CD8-positive, alpha-beta memory T cell (primary cell): Measurements from ENCODE around the gene DCTN2. TPM values are rescaled to one million over a fixed set of nuclear protein-coding genes. Genes with fewer than 3 reads are reported as not detected.

Experiments used
- CTCF ChIA-PET: fragments of 350-600 bp; sonication (Branson Sonifier 250); formaldehyde crosslinking; loops from one replicate; lab custom pipeline; 2021; ENCODE audit warnings: antibody characterized with exemption; lab: Charles Lee
- POLR2A ChIA-PET: fragments of 350-600 bp; sonication (Branson Sonifier 250); formaldehyde crosslinking; loops from one replicate; lab custom pipeline; 2021; ENCODE audit warnings: antibody characterized with exemption; lab: Charles Lee
- DNase-seq, 5 donors: peaks; one replicate each; pipeline versions ENCODE4 v3.0.0 to v3.0.0-alpha.2; 2020 to 2022; ENCODE audit warnings: mixed read lengths in 1 of 5
- H3K27ac ChIP-seq: one replicate; pipeline ENCODE4 v1.7.0; 2013; ENCODE audit warnings: low read depth, mild to moderate bottlenecking, low read length, moderate library complexity
- H3K27me3 ChIP-seq: 2 replicates; pipeline ENCODE4 v1.7.0; 2013; ENCODE audit warnings: low read length, mild to moderate bottlenecking; ENCODE audit not compliant: insufficient read depth, poor library complexity, severe bottlenecking
- H3K36me3 ChIP-seq: 2 replicates; pipeline ENCODE4 v1.7.0; 2013; ENCODE audit warnings: mild to moderate bottlenecking, low read length, moderate library complexity; ENCODE audit not compliant: insufficient read depth
- H3K4me1 ChIP-seq: 2 replicates; pipeline ENCODE4 v1.7.0; 2013; ENCODE audit warnings: mild to moderate bottlenecking, low read length, moderate library complexity; ENCODE audit not compliant: insufficient read depth
- H3K4me3 ChIP-seq: 2 replicates; pipeline ENCODE4 v1.7.0; 2013; ENCODE audit warnings: mild to moderate bottlenecking, low read length
- H3K9me3 ChIP-seq: 2 replicates; pipeline ENCODE4 v1.7.0; 2013; ENCODE audit warnings: mild to moderate bottlenecking, low read length
- H3K27ac Mint-ChIP-seq, 8 donors: one replicate each; pipeline ENCODE4 v1.8.0; 2020 to 2021; ENCODE audit warnings: mixed read lengths in 8 of 8, mild to moderate bottlenecking in 6 of 8, inconsistent platforms in 3 of 8, moderate library complexity in 3 of 8
- H3K27me3 Mint-ChIP-seq, 2 donors: one replicate each; pipeline ENCODE4 v1.8.0; 2020 to 2021; ENCODE audit warnings: mixed read lengths in 2 of 2, mild to moderate bottlenecking in 1 of 2, moderate library complexity in 1 of 2
- H3K36me3 Mint-ChIP-seq, 3 donors: one replicate each; pipeline ENCODE4 v1.8.0; 2020 to 2021; ENCODE audit warnings: mixed read lengths in 3 of 3, inconsistent platforms in 1 of 3, mild to moderate bottlenecking in 1 of 3
- H3K4me1 Mint-ChIP-seq, 3 donors: one replicate each; pipeline ENCODE4 v1.8.0; 2020 to 2021; ENCODE audit warnings: mixed read lengths in 3 of 3, inconsistent platforms in 1 of 3, mild to moderate bottlenecking in 1 of 3
- H3K4me3 Mint-ChIP-seq, 7 donors: one replicate each; pipeline ENCODE4 v1.8.0; 2020 to 2021; ENCODE audit warnings: mixed read lengths in 7 of 7, mild to moderate bottlenecking in 6 of 7, moderate library complexity in 4 of 7, inconsistent platforms in 2 of 7
- H3K9me3 Mint-ChIP-seq, 5 donors: one replicate each; pipeline ENCODE4 v1.8.0; 2020 to 2022; ENCODE audit warnings: mixed read lengths in 5 of 5, mild to moderate bottlenecking in 3 of 5, moderate library complexity in 2 of 5, inconsistent platforms in 1 of 5
- polyA plus RNA-seq: library from polyadenylated mRNA; unstranded; fragments of 300-500 nt; fragmentation: Illumina TruSeq; gene quantifications from one replicate; pipeline ENCODE4 v1.2.3, GENCODE V29; 2021
- total RNA-seq, 2 experiments: library from RNA; stranded (reverse); gene quantifications; one replicate each; pipeline ENCODE4 v1.2.3, GENCODE V29; 2021

DCTN2 gene
- total and polyA plus RNA-seq, 3 experiments from 2014 or later, result 80.8 to 99.3 (median 98.7) TPM

DNA sequence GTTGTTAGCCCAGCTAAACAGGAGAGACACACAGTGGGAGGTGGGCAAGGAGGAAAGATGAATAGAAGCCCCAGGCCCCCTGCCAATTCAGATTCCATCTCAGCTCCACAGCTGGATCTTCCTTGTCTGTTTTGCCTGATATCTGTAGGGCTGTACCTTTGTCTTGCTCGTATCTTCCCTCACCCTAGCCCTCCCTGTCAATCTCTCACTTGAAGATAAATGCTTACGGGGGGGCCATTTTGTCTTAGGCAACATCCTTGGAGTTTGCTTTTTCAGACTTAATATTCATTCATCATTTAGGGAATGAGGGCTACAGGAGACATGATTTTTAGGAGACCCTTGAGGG lies 5.3 kb upstream of the DCTN2 start:
- Mint-ChIP-seq H3K27me3 (peaks cover 0 to 9% of the 10 kb centered on the region in 2 donors), H3K27ac (no peak overlapping the region), H3K9me3 (no peaks in the 10 kb centered on the region), H3K36me3 (no peaks in the 10 kb centered on the region), H3K4me3 (peak overlapping the region in 1 of 7 donors; percentile 35), H3K4me1 (peaks cover 14 to 24% (median 21%) of the 10 kb centered on the region in 3 donors)
- no peak for DNase-seq
- H3K27me3 ChIP-seq, result no peaks in the 10 kb centered on the region
- peaks cover 15% of the 10 kb centered on the region for H3K4me1 ChIP-seq
- ChIA-PET CTCF (no interaction called here), POLR2A (no interaction called here)
- peak overlapping the region; percentile 38 for H3K27ac ChIP-seq
- H3K36me3 ChIP-seq, result no peaks in the 10 kb centered on the region
- no peak overlapping the region for H3K4me3 ChIP-seq
- H3K9me3 ChIP-seq, result no peaks in the 10 kb centered on the region

DNA sequence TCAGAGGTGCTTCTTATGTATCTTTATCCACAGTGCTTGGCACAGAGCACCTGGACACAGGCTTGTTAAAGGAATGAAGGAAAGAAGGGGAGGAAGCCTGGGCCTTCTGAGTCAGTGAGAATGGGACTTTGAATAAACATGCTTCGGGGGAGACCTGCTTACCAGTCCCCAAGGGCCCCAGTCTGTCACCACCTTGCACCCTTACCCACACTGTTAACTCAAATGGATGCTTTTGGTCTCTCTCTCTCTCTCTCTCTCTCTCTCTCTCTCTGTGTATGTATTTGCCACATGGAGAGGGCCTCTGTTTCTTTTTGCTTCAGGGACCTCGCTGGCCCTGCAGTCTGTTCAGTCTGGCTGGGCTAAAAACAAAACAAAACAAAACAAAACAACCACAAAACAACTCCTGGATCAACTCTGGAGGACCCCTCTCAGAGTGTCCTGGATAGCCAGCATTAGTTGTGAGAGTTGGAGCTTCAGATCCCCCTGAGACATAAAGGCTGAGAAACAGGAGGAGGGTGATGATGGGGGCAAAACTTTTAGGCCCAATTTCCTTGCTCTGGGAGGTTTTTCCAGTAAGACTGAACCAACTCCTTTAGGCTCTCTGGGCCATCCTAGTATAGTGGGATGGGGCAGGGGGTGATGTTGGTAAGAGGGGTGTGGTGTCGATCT lies 4.8 kb upstream of the DCTN2 start:
- H3K4me3 ChIP-seq, result no peak overlapping the region
- Mint-ChIP-seq H3K4me3 (peak overlapping the region in 4 of 7 donors; percentile 2 to 69 (median 26)), H3K36me3 (peaks cover 0 to 5% (median 0%) of the 10 kb centered on the region in 3 donors), H3K27ac (peak overlapping the region in 1 of 8 donors; percentile 54), H3K9me3 (no peaks in the 10 kb centered on the region), H3K27me3 (peaks cover 0 to 9% of the 10 kb centered on the region in 2 donors), H3K4me1 (peaks cover 19 to 28% (median 25%) of the 10 kb centered on the region in 3 donors)
- H3K27ac ChIP-seq, result peak overlapping the region; percentile 33
- no peaks in the 10 kb centered on the region for H3K36me3 ChIP-seq
- H3K9me3 ChIP-seq, result no peaks in the 10 kb centered on the region
- H3K27me3 ChIP-seq, result no peaks in the 10 kb centered on the region
- CTCF ChIA-PET, result interaction anchor here (1.4 kb wide), 1 partner anchor 8 kb away, joined by 3 read pairs; no protein-coding TSS in a partner anchor
- peak in 1 of 5 donors; percentile 12 for DNase-seq
- H3K4me1 ChIP-seq, result peaks cover 17% of the 10 kb centered on the region
- POLR2A ChIA-PET, result no interaction called here

DNA sequence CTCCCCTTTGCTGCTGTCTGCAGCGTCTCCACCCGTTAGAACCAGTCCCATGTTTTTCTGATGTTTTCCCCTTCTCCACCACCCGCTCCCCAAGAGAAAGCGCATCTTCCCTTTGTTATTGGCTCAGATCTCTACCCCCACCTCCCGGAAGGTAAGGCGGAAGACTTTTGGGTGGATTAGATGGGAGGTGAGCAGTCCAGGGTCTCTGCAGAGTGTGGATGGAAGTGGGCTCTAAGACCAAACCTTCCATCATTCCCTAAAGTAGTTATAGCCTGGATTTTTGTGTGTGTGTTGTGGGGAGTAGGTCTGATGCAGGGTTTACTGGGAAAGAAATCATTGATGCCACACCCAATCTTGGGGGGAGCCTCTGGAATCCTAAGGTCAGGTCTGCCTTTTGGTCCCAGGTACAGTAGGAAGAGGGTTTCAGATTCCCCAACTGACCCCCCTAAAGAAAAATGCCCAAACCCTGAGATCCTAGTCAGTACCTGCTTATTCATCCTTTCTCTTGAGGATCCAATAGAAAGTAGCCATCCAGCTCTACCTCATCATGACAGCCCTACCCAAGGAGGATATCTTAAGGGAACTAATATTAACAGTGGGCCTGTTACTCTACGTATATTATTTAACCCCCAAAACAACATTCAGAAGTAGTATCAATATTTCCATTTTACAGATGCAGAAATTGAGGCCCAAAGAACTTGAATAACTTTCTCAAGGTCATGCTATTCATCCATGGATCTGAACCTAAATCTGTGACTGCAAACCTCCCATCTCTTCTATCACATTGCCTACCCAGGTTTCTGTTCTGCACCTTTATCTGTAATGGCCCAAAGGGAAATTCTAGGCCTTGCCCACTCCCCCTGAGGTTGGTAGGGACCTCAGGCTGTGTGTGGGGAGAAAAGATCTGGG lies 3.9 kb upstream of the DCTN2 start:
- Mint-ChIP-seq H3K9me3 (no peaks in the 10 kb centered on the region), H3K27ac (peak overlapping the region in 2 of 8 donors; percentile 1 to 54), H3K27me3 (peaks cover 0 to 9% of the 10 kb centered on the region in 2 donors), H3K36me3 (peaks cover 0 to 9% (median 0%) of the 10 kb centered on the region in 3 donors), H3K4me1 (peaks cover 27 to 37% (median 32%) of the 10 kb centered on the region in 3 donors), H3K4me3 (peak overlapping the region; percentile 40 to 71 (median 69))
- Histone ChIP-seq H3K9me3 (no peaks in the 10 kb centered on the region), H3K4me3 (no peak overlapping the region), H3K36me3 (no peaks in the 10 kb centered on the region), H3K27ac (no peak overlapping the region), H3K27me3 (no peaks in the 10 kb centered on the region), H3K4me1 (peaks cover 23% of the 10 kb centered on the region)
- ChIA-PET POLR2A (no interaction called here), CTCF (interaction anchor here (1.4 kb wide), 1 partner anchor 8 kb away, joined by 3 read pairs; no protein-coding TSS in a partner anchor)
- DNase-seq, result no peak

DNA sequence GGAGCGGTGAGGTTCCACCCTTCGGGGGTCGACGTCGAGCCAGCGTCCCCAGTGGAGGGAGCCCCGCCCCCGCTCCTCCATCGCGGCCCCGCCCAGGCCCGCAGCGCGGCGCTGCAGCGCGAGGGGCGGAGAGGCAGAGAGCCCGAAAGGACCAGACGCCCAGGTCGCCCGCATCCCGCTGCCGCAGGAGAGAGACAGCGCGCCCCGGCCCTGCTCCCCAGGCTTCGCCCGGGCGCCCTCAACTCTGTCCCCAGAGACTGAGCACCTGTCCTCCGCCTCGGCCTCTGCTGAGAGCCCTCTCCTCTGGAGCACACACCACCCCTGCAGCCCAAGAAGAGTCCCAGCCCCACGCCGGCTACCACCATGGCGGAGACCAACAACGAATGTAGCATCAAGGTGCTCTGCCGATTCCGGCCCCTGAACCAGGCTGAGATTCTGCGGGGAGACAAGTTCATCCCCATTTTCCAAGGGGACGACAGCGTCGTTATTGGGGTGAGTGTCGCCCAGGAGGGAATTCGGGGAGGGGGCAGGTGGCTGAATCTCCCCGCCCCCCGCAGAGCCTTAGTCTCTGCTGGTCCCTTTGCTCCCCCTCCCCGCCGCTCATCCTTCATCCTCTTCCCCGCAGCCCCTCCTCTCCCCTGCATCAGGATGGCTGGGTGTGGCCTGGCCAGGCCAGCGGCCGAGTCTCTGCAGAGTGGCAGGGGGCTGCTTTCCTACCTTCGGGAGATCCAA lies 3.1 kb upstream of the DCTN2 start, which contains the start of gene KIF5A:
KIF5A (plus strand) TSS at position 136 of the 732 bp plus-strand sequence; CDS start at position 364, 228 bp downstream.
- Histone ChIP-seq H3K36me3 (no peaks in the 10 kb centered on the region), H3K27me3 (no peaks in the 10 kb centered on the region), H3K4me1 (peaks cover 30% of the 10 kb centered on the region), H3K9me3 (no peaks in the 10 kb centered on the region), H3K27ac (peak within 1 kb of the TSS; percentile 40), H3K4me3 (peak within 1 kb of the TSS; percentile 58)
- peaks cover 36 to 45% (median 39%) of the 10 kb centered on the region in 3 donors for H3K4me1 Mint-ChIP-seq
- peaks cover 0 to 9% of the 10 kb centered on the region in 2 donors for H3K27me3 Mint-ChIP-seq
- H3K27ac Mint-ChIP-seq, result peak within 1 kb of the TSS in 5 of 8 donors; percentile 21 to 73 (median 64)
- POLR2A ChIA-PET, result no interaction called here
- H3K36me3 Mint-ChIP-seq, result peaks cover 0 to 13% (median 0%) of the 10 kb centered on the region in 3 donors
- peak within 1 kb of the TSS; percentile 66 to 91 (median 73) for H3K4me3 Mint-ChIP-seq
- peak; percentile 50 to 75 (median 56) for DNase-seq
- H3K9me3 Mint-ChIP-seq, result no peaks in the 10 kb centered on the region
- CTCF ChIA-PET, result no interaction called here

DNA sequence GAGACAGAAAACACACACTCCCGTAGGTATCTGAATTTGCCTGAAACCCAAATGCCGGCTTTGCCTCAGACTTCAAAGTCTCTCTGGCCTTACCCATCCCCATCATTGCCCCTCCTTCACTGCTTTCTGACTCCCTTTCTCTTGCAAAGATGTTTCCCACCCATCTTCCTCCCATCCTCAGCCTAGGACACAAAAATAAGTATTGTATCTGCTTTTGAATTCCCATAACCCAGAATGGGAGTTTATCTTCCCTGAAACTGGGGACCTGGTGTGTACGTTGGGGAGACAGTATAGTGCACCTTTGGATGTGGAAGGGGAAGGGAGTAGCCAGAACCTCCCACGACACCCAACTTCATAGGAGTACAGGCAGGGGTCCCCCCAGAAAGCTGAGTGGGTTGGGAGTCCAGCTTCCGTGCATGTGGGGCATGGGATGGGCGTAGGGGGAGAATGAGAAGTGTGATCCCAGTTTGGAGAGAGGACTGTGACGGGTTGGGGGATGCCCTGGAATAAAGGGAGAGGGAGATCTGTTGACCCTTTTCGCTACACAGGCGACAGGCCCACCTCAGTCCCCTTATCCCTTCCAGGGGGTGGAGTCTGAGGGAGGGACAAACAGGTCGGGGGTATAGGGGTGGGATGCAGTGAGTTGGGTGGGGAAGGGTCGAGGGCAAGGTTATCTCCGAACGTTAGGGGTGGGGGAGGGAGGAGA lies 2.4 kb upstream of the DCTN2 start:
- DNase-seq, result no peak
- ChIA-PET POLR2A (no interaction called here), CTCF (no interaction called here)
- H3K9me3 ChIP-seq, result no peaks in the 10 kb centered on the region
- Mint-ChIP-seq H3K9me3 (no peaks in the 10 kb centered on the region), H3K4me1 (peaks cover 41 to 50% (median 44%) of the 10 kb centered on the region in 3 donors), H3K4me3 (peak overlapping the region; percentile 56 to 91 (median 73)), H3K27me3 (peaks cover 0 to 7% of the 10 kb centered on the region in 2 donors), H3K36me3 (peaks cover 0 to 14% (median 0%) of the 10 kb centered on the region in 3 donors), H3K27ac (peak overlapping the region in 2 of 8 donors; percentile 64 to 73)
- H3K4me1 ChIP-seq, result peaks cover 30% of the 10 kb centered on the region
- no peak overlapping the region for H3K27ac ChIP-seq
- H3K4me3 ChIP-seq, result peak overlapping the region; percentile 58
- no peaks in the 10 kb centered on the region for H3K27me3 ChIP-seq
- no peaks in the 10 kb centered on the region for H3K36me3 ChIP-seq

DNA sequence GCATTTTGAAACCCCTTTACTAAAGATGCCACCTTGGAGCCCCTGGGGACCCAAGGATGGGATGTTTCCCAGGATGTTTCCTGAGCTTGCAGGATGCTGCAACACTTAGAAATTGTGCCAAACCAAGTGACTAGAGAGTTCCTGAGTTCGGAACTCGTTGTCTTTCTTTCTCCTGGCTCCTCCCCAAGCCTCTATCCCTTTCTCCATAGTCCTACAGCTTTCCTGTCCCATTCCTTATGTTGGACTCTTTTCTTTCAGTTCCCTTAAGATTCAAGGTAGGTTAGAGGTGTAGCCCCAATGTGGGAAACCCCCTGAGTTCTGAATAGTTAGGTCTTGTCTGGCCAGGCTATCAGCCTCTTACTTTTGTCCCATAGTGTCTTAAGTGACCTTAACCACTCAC lies 1.5 kb upstream of the DCTN2 start:
- Mint-ChIP-seq H3K9me3 (no peaks in the 10 kb centered on the region), H3K27me3 (peaks cover 0 to 5% of the 10 kb centered on the region in 2 donors), H3K4me3 (peak overlapping the region in 5 of 7 donors; percentile 26 to 84 (median 47)), H3K36me3 (peaks cover 0 to 18% (median 0%) of the 10 kb centered on the region in 3 donors), H3K27ac (peak overlapping the region in 2 of 8 donors; percentile 35 to 61), H3K4me1 (peaks cover 47 to 57% (median 50%) of the 10 kb centered on the region in 3 donors)
- H3K27me3 ChIP-seq, result no peaks in the 10 kb centered on the region
- H3K36me3 ChIP-seq, result no peaks in the 10 kb centered on the region
- ChIA-PET CTCF (interaction anchor here (0.9 kb wide), 1 partner anchor 31 kb away, joined by 3 read pairs; no protein-coding TSS in a partner anchor), POLR2A (no interaction called here)
- no peak overlapping the region for H3K27ac ChIP-seq
- DNase-seq, result peak in 1 of 5 donors; percentile 1
- peaks cover 30% of the 10 kb centered on the region for H3K4me1 ChIP-seq
- H3K4me3 ChIP-seq, result no peak overlapping the region
- H3K9me3 ChIP-seq, result no peaks in the 10 kb centered on the region

DNA sequence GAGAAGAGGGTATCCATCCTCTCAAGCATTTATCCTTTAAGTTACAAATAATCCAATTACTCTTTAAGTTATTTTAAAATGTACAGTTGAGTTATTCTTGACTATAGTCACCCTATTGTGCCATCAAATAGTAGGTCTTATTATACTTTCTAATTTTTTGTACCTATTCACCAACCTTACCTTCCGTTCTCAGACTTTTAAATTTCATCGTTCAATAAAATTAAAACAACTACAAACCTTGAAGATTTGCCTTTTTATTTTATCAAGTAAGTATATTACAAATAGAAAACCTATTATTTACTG lies 972 bp upstream of the DCTN2 start:
- DNase-seq, result no peak
- Histone ChIP-seq H3K27ac (peak overlapping the region; percentile 88), H3K9me3 (no peaks in the 10 kb centered on the region), H3K4me1 (peaks cover 30% of the 10 kb centered on the region), H3K4me3 (no peak overlapping the region), H3K27me3 (no peaks in the 10 kb centered on the region), H3K36me3 (no peaks in the 10 kb centered on the region)
- Mint-ChIP-seq H3K4me1 (peaks cover 50 to 60% (median 53%) of the 10 kb centered on the region in 3 donors), H3K27ac (peak overlapping the region in 2 of 8 donors; percentile 70 to 97), H3K27me3 (peaks cover 0 to 2% of the 10 kb centered on the region in 2 donors), H3K9me3 (no peaks in the 10 kb centered on the region), H3K36me3 (peaks cover 0 to 21% (median 0%) of the 10 kb centered on the region in 3 donors), H3K4me3 (peak overlapping the region in 3 of 7 donors; percentile 91 to 98 (median 95))
- CTCF ChIA-PET, result interaction anchor here (0.9 kb wide), 1 partner anchor 30 kb away, joined by 3 read pairs; no protein-coding TSS in a partner anchor
- POLR2A ChIA-PET, result no interaction called here
